OCI-LY3 (cell line): ENCODE data around the gene EGFLAM.
A peak's percentile ranks its signal among the peaks of the same experiment; 100 is the strongest.

Experiments
- CTCF ChIP-seq: fragments of 200-600, 300-600 bp; sonication (generic); IDR thresholded peaks from 2 replicates; pipeline ENCODE4 v1.5.1; 2014; ENCODE audit warnings: antibody characterized with exemption, low read length, low read depth
- EZH2phosphoT487 ChIP-seq: fragments of 200-600 bp; shearing (Covaris generic); IDR thresholded peaks from 2 replicates; pipeline ENCODE4 v1.6.1; 2018; ENCODE audit warnings: antibody characterized with exemption, mixed run types, low read depth

- TF ChIP-seq CTCF (peak; percentile 86), EZH2phosphoT487 (no peak)
Measured at GRCh38 chr5:38441453-38442246, 183.3 kb downstream of the EGFLAM start.
